ENCODE results near the gene GPR137.

GRCh38 chr11:64337538-64338249 lies 52.0 kb downstream of the GPR137 start:
- TF ChIP-seq CTCF (conservative IDR thresholded peaks at IDR 0.05; ENCODE audit: low read depth, low read length) (no peak), EZH2phosphoT487 (IDR thresholded peaks at IDR 0.05; ENCODE audit: borderline replicate concordance, low read length) (no peak)

All from PC-3 (cell line).